Measurements from ENCODE around the gene SLC17A9. TPM values are rescaled to one million over a fixed set of nuclear protein-coding genes. Genes with fewer than 3 reads are reported as not detected.

Gene SLC17A9
- total RNA-seq, 4 donors from 2014 or later, result 0.10 to 2.1 (median 0.66) TPM

GRCh38 chr20:62910777-62911497 is 41.6 kb upstream of the SLC17A9 start:
- Histone ChIP-seq H3K9me3 (no peaks in the 10 kb centered on the region), H3K27ac (no peak overlapping the region), H3K27me3 (no peaks in the 10 kb centered on the region), H3K4me3 (no peak overlapping the region), H3K4me1 (peaks cover 30% of the 10 kb centered on the region), H3K36me3 (peaks cover 76% of the 10 kb centered on the region)
- DNase-seq (ENCODE audit: low spot score in 2 of 2), result no peak
- TF ChIP-seq POLR2A (IDR thresholded peaks at IDR 0.05) (no peak), CTCF (IDR thresholded peaks at IDR 0.05) (no peak), POLR2AphosphoS5 (IDR thresholded peaks at IDR 0.05) (no peak), EP300 (IDR thresholded peaks at IDR 0.05) (no peak)
- WGBS, result 96% methylated on average over 45 of the region's 45 CpGs

GRCh38 chr20:62911701-62912280 is 40.7 kb upstream of the SLC17A9 start:
- 66% methylated on average over 10 of the region's 10 CpGs for WGBS
- peaks cover 67% of the 10 kb centered on the region for H3K36me3 ChIP-seq
- no peak for DNase-seq (ENCODE audit: low spot score in 2 of 2)
- no peak overlapping the region for H3K27ac ChIP-seq
- H3K9me3 ChIP-seq, result no peaks in the 10 kb centered on the region
- TF ChIP-seq EP300 (IDR thresholded peaks at IDR 0.05), result no peak
- TF ChIP-seq CTCF (IDR thresholded peaks at IDR 0.05), result no peak
- no peak for TF ChIP-seq POLR2A (IDR thresholded peaks at IDR 0.05)
- TF ChIP-seq POLR2AphosphoS5 (IDR thresholded peaks at IDR 0.05), result no peak
- H3K27me3 ChIP-seq, result no peaks in the 10 kb centered on the region
- no peak overlapping the region for H3K4me3 ChIP-seq
- peaks cover 37% of the 10 kb centered on the region for H3K4me1 ChIP-seq

GRCh38 chr20:62913043-62913630 is 39.4 kb upstream of the SLC17A9 start:
- peaks cover 54% of the 10 kb centered on the region for H3K36me3 ChIP-seq
- peaks cover 50% of the 10 kb centered on the region for H3K4me1 ChIP-seq
- no peak overlapping the region for H3K4me3 ChIP-seq
- no peak overlapping the region for H3K27ac ChIP-seq
- no peak for DNase-seq (ENCODE audit: low spot score in 2 of 2)
- no peaks in the 10 kb centered on the region for H3K9me3 ChIP-seq
- H3K27me3 ChIP-seq, result no peaks in the 10 kb centered on the region
- TF ChIP-seq CTCF (IDR thresholded peaks at IDR 0.05), result no peak
- WGBS, result 85% methylated on average over 7 of the region's 7 CpGs

DNA sequence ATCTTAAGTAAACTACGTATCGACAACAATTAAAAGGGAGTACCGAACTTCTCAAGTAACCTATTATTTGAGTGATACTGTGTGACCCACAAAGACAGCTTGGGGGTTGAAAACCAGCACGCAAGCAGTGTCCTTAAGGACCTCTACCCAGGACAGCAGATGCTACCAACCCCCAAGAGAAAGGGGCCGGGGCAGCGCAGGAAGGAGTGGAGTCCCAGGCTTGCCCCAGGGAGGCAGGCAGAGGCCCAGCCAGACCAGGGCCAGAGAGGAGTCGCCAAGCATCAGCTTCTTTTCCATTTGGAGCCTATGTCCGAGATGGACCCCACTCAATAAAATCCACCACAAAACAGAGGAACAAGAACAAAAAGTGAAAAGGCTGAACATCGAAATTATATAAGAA is 38.1 kb upstream of the SLC17A9 start:
- TF ChIP-seq POLR2AphosphoS5 (IDR thresholded peaks at IDR 0.05) (no peak), CTCF (IDR thresholded peaks at IDR 0.05) (no peak), POLR2A (IDR thresholded peaks at IDR 0.05) (no peak), EP300 (IDR thresholded peaks at IDR 0.05) (no peak)
- no peaks in the 10 kb centered on the region for H3K27me3 ChIP-seq
- peaks cover 63% of the 10 kb centered on the region for H3K4me1 ChIP-seq
- H3K4me3 ChIP-seq, result no peak overlapping the region
- no peak overlapping the region for H3K27ac ChIP-seq
- no peaks in the 10 kb centered on the region for H3K9me3 ChIP-seq
- 83% methylated on average over 9 of the region's 9 CpGs for WGBS
- DNase-seq (ENCODE audit: low spot score in 2 of 2), result no peak
- H3K36me3 ChIP-seq, result peaks cover 41% of the 10 kb centered on the region

- Histone ChIP-seq H3K4me1 (peaks cover 69% of the 10 kb centered on the region), H3K27me3 (no peaks in the 10 kb centered on the region), H3K27ac (no peak overlapping the region), H3K4me3 (no peak overlapping the region), H3K9me3 (no peaks in the 10 kb centered on the region), H3K36me3 (peaks cover 35% of the 10 kb centered on the region)
- 47% methylated on average over 8 of the region's 8 CpGs for WGBS
- TF ChIP-seq EP300 (IDR thresholded peaks at IDR 0.05), result no peak
- peak in 1 of 2 donors; percentile 48 for DNase-seq (ENCODE audit: low spot score in 2 of 2)
Measured at GRCh38 chr20:62914970-62915457, 37.5 kb upstream of the SLC17A9 start.
